SK-N-SH treated with all-trans-retinoic acid at 6 μM for 48 hours (cell line): Measurements from ENCODE around the gene CHAC1.
"Not testable (repeated sequence)": the region's sequence is repeated elsewhere in the genome, so short reads cannot be mapped to it uniquely, and the experiment has no call there.

Source experiments
- ARNTL ChIP-seq: fragments of 450-650 bp; formaldehyde crosslinking; IDR thresholded peaks from 2 replicates; pipeline ENCODE4 v1.5.0; 2020; ENCODE audit warnings: low read depth, mild to moderate bottlenecking, moderate library complexity, borderline replicate concordance
- CSDC2 ChIP-seq: fragments of 250-450 bp; sonication (Bioruptor Pico); IDR thresholded peaks from 2 replicates; pipeline ENCODE4 v1.5.0; 2020; ENCODE audit warnings: mild to moderate bottlenecking, moderate library complexity
- CSRNP3 ChIP-seq: fragments of 250-450 bp; sonication (Bioruptor Pico); IDR thresholded peaks from 2 replicates; pipeline ENCODE4 v1.5.1; 2021; ENCODE audit warnings: mild to moderate bottlenecking, moderate library complexity
- ESRRG ChIP-seq: fragments of 250-450 bp; sonication (Bioruptor Pico); IDR thresholded peaks from 2 replicates; pipeline ENCODE4 v1.6.1; 2021; ENCODE audit warnings: mild to moderate bottlenecking
- ISL1 ChIP-seq: fragments of 250-450 bp; sonication (Bioruptor Pico); IDR thresholded peaks from 2 replicates; pipeline ENCODE4 v2.1.2; 2022; ENCODE audit warnings: mild to moderate bottlenecking, moderate library complexity
- OSR1 ChIP-seq: fragments of 250-450 bp; sonication (Bioruptor Pico); IDR thresholded peaks from 2 replicates; pipeline ENCODE4 v1.8.0; 2022; ENCODE audit warnings: moderate library complexity, mild to moderate bottlenecking, inconsistent platforms
- PATZ1 ChIP-seq: fragments of 250-450 bp; sonication (Bioruptor Pico); IDR thresholded peaks from 2 replicates; pipeline ENCODE4 v1.8.0; 2020; ENCODE audit warnings: mild to moderate bottlenecking, moderate library complexity, borderline replicate concordance
- PPARA ChIP-seq: fragments of 250-450 bp; sonication (Bioruptor Pico); IDR thresholded peaks from 2 replicates; pipeline ENCODE4 v1.5.0; 2020; ENCODE audit warnings: mild to moderate bottlenecking, borderline replicate concordance
- RARB ChIP-seq: fragments of 250-450 bp; sonication (Bioruptor Pico); IDR thresholded peaks from 2 replicates; pipeline ENCODE4 v1.8.0; 2021; ENCODE audit warnings: mild to moderate bottlenecking, moderate library complexity
- TSHZ2 ChIP-seq: fragments of 250-450 bp; sonication (Bioruptor Pico); IDR thresholded peaks from 2 replicates; pipeline ENCODE4 v1.5.0; 2020; ENCODE audit warnings: mild to moderate bottlenecking, moderate library complexity
- ZFP3 ChIP-seq: fragments of 250-450 bp; sonication (Bioruptor Pico); IDR thresholded peaks from 2 replicates; pipeline ENCODE4 v1.5.0; 2020; ENCODE audit warnings: mild to moderate bottlenecking, moderate library complexity
- ZFP30 ChIP-seq: fragments of 450-650 bp; formaldehyde crosslinking; IDR thresholded peaks from 2 replicates; pipeline ENCODE4 v1.5.0; 2022; ENCODE audit warnings: mild to moderate bottlenecking, moderate library complexity
- ZNF565 ChIP-seq: fragments of 450-650 bp; formaldehyde crosslinking; conservative IDR thresholded peaks from 2 replicates; pipeline ENCODE4 v1.5.0; 2020; ENCODE audit warnings: low read depth, mild to moderate bottlenecking, moderate library complexity
- ZNF70 ChIP-seq: fragments of 450-650 bp; formaldehyde crosslinking; IDR thresholded peaks from 2 replicates; pipeline ENCODE4 v1.5.0; 2020; ENCODE audit warnings: mild to moderate bottlenecking, moderate library complexity

DNA sequence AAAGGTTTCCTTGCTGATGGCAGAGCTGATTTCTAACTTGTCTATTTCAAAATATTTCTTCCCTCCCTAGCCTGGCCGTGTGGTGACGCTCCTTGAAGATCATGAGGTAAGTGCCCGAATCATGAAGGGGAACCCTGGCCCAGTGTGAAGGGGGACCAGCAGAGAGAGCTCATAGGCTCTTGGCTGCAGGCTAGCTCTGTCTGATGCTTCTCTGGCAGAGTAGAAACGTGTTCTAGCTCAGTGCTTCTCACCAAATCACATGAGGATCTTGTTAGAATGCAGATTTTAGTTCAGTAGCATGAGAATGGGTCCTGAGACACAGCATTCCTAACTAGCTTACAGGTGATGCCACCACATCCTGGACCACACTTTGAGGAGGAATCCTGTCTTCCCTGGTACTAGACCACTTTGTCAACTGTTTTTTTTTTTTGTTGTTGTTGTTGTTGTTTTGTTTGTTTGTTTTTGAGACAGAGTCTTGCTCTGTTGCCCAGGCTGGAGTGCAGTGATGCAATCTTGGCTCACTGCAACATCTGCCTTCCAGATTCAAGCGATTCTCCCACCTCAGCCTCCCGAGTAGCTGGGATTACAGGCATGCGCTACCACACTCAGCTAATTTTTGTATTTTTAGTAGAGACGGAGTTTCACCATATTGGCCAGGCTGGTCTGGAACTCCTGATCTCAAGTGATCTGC, 1.0 kb downstream of the CHAC1 start:
- not testable (repeated sequence) for TF ChIP-seq CSRNP3 (CRISPR knock-in tag); PPARA (CRISPR knock-in tag); PATZ1; CSDC2 (CRISPR knock-in tag); ZNF565 (CRISPR knock-in tag); TSHZ2; RARB (CRISPR knock-in tag); ARNTL (CRISPR knock-in tag); ZFP3 (CRISPR knock-in tag); ISL1 (CRISPR knock-in tag); ZFP30 (CRISPR knock-in tag); ESRRG (CRISPR knock-in tag); OSR1; ZNF70 (CRISPR knock-in tag)
